ENCODE measurements around the gene CDT1. TPM values are rescaled to one million over a fixed set of nuclear protein-coding genes. Genes with fewer than 3 reads are reported as not detected.

Gene CDT1
- total and polyA plus RNA-seq, 2 donors (not counting 1 experiment from before 2014, with no cell fraction given) = 1.3 to 3.6 TPM

DNA sequence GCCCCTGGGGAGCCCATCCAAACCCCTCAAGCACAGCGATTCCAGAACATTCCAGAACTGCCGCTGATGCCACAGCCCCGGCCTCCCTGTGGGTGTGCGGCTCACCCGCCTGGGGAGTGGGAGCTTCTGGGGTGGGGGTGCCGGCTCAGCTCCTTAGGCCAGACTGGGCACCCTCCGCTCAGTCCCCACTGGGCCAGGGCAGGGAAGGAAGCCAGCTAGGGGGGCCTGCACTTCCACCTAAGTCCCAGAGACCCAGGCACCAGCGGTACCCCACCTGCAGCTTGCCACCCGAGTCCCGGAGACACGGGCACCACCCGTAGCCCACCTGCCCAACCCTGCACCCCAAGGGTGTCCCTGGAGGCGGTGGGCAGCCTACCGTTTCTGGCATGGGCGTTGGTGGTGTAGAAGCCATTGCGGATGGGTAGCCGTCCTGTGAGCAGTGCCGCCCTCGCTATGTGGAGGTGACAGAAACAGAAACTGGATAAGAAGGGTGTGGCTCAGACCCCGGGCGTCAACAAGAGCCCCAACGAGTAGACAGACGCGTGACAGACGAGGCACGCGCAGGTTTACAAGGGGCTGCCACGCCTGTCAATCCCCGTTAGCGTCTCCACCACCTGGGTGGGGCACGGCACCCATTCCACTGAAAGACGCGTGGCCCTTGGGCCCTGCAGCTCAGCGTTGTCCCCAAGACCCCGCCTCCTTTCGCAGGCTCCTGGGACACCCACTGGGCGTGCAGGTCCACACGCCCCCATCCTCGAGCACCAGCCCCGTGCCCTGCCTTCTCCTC, 38.1 kb downstream of the CDT1 start:
- H3K4me1 ChIP-seq (ENCODE audit: control insufficient read depth, extremely low read depth, insufficient read depth, low read length) = no peaks in the 10 kb centered on the region
- no peak overlapping the region for H3K27ac ChIP-seq (ENCODE audit: insufficient read depth, low read length)
- H3K9me3 ChIP-seq (ENCODE audit: control insufficient read depth, insufficient read depth, low read depth, low read length) = no peaks in the 10 kb centered on the region
- no peak overlapping the region for H3K9ac ChIP-seq (ENCODE audit: insufficient read depth, low read length)
- H3K79me2 ChIP-seq (ENCODE audit: control insufficient read depth, insufficient read depth, low read length) = no peaks in the 10 kb centered on the region
- TF ChIP-seq EZH2 (IDR thresholded peaks at IDR 0.05; ENCODE audit: low read length, missing control alignments) = no peak
- DNase-seq (ENCODE audit: low read depth in 2 of 2) = no peak
- no peaks in the 10 kb centered on the region for H4K20me1 ChIP-seq (ENCODE audit: control insufficient read depth, extremely low read depth, insufficient read depth, low read length)
- no peak overlapping the region for H3K4me3 ChIP-seq (replicated peaks in 1 of 4; ENCODE audit: control extremely low read depth in 1 of 4, insufficient read depth in 1 of 4, low read depth in 3 of 4, low read length in 4 of 4)
- no peaks in the 10 kb centered on the region for H3K27me3 ChIP-seq (ENCODE audit: control insufficient read depth, insufficient read depth, low read length)
- H3K36me3 ChIP-seq (ENCODE audit: control insufficient read depth, insufficient read depth, low read length) = peaks cover 7% of the 10 kb centered on the region
- H2AFZ ChIP-seq (ENCODE audit: low read length) = no peak overlapping the region
- H3K4me2 ChIP-seq (ENCODE audit: extremely low read depth, insufficient read depth, low read length) = no peak overlapping the region

DNA sequence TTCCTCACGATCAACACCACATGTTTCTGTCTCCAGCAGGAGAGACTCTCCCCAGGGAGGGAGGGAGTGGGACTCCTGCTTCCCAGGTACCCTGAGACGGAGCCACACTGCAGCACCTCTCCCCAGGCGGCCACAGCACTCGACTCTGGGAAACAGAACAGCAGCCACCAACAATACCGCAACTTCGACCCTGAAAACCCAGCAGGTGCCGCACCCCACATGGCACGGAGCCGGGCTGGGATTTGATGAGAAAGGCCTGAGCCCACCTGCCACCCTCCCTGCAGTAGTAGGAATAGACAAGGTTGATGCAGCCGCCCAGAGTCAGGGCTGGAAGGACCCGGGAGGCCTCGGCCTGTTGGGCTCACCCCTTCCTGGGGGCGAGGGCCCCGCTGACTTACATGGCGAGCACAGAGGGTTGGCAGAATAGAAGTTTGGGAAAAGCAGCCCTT, 38.7 kb downstream of the CDT1 start:
- peaks cover 7% of the 10 kb centered on the region for H3K36me3 ChIP-seq (ENCODE audit: control insufficient read depth, insufficient read depth, low read length)
- no peak overlapping the region for H3K4me2 ChIP-seq (ENCODE audit: extremely low read depth, insufficient read depth, low read length)
- no peaks in the 10 kb centered on the region for H3K27me3 ChIP-seq (ENCODE audit: control insufficient read depth, insufficient read depth, low read length)
- no peaks in the 10 kb centered on the region for H3K4me1 ChIP-seq (ENCODE audit: control insufficient read depth, extremely low read depth, insufficient read depth, low read length)
- no peak overlapping the region for H3K27ac ChIP-seq (ENCODE audit: insufficient read depth, low read length)
- DNase-seq (ENCODE audit: low read depth in 2 of 2) = no peak
- H2AFZ ChIP-seq (ENCODE audit: low read length) = no peak overlapping the region
- no peaks in the 10 kb centered on the region for H4K20me1 ChIP-seq (ENCODE audit: control insufficient read depth, extremely low read depth, insufficient read depth, low read length)
- no peaks in the 10 kb centered on the region for H3K79me2 ChIP-seq (ENCODE audit: control insufficient read depth, insufficient read depth, low read length)
- H3K4me3 ChIP-seq (replicated peaks in 1 of 4; ENCODE audit: control extremely low read depth in 1 of 4, insufficient read depth in 1 of 4, low read depth in 3 of 4, low read length in 4 of 4) = no peak overlapping the region
- H3K9me3 ChIP-seq (ENCODE audit: control insufficient read depth, insufficient read depth, low read depth, low read length) = no peaks in the 10 kb centered on the region
- no peak overlapping the region for H3K9ac ChIP-seq (ENCODE audit: insufficient read depth, low read length)
- TF ChIP-seq EZH2 (IDR thresholded peaks at IDR 0.05; ENCODE audit: low read length, missing control alignments) = no peak
- TF ChIP-seq, protein P1, sequence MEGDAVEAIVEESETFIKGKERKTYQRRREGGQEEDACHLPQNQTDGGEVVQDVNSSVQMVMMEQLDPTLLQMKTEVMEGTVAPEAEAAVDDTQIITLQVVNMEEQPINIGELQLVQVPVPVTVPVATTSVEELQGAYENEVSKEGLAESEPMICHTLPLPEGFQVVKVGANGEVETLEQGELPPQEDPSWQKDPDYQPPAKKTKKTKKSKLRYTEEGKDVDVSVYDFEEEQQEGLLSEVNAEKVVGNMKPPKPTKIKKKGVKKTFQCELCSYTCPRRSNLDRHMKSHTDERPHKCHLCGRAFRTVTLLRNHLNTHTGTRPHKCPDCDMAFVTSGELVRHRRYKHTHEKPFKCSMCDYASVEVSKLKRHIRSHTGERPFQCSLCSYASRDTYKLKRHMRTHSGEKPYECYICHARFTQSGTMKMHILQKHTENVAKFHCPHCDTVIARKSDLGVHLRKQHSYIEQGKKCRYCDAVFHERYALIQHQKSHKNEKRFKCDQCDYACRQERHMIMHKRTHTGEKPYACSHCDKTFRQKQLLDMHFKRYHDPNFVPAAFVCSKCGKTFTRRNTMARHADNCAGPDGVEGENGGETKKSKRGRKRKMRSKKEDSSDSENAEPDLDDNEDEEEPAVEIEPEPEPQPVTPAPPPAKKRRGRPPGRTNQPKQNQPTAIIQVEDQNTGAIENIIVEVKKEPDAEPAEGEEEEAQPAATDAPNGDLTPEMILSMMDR (conservative IDR thresholded peaks at IDR 0.05 in 1 of 2, IDR thresholded peaks at IDR 0.05 in 1 of 2; ENCODE audit: low read depth in 1 of 2, low read length in 2 of 2) = no peak

DNA sequence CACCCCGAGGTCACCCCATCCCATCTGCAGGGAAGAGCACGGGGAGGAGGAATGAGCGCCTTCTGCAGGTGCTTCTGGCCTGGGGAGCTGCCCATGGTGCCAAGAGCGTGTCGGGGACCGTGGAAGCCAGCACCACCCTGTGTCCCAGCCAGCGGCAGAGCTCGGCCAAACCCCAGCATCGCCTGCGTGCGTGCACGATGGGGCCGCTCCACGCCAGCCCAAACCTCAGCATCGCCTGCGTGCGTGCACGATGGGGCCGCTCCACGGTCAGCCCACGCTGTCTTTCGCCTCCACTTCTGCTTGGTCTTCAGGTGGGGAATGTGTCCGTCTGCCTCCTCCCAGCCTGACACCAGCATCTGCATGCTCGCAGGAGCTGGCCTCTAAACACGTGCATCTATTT, 39.2 kb downstream of the CDT1 start:
- no peak overlapping the region for H3K9ac ChIP-seq (ENCODE audit: insufficient read depth, low read length)
- H3K9me3 ChIP-seq (ENCODE audit: control insufficient read depth, insufficient read depth, low read depth, low read length) = no peaks in the 10 kb centered on the region
- H3K36me3 ChIP-seq (ENCODE audit: control insufficient read depth, insufficient read depth, low read length) = peaks cover 3% of the 10 kb centered on the region
- no peak for TF ChIP-seq EZH2 (IDR thresholded peaks at IDR 0.05; ENCODE audit: low read length, missing control alignments)
- TF ChIP-seq, protein P1 (conservative IDR thresholded peaks at IDR 0.05 in 1 of 2, IDR thresholded peaks at IDR 0.05 in 1 of 2; ENCODE audit: low read depth in 1 of 2, low read length in 2 of 2) = no peak
- H3K4me3 ChIP-seq (replicated peaks in 1 of 4; ENCODE audit: control extremely low read depth in 1 of 4, insufficient read depth in 1 of 4, low read depth in 3 of 4, low read length in 4 of 4) = no peak overlapping the region
- no peaks in the 10 kb centered on the region for H3K79me2 ChIP-seq (ENCODE audit: control insufficient read depth, insufficient read depth, low read length)
- H2AFZ ChIP-seq (ENCODE audit: low read length) = no peak overlapping the region
- no peak overlapping the region for H3K27ac ChIP-seq (ENCODE audit: insufficient read depth, low read length)
- H3K4me2 ChIP-seq (ENCODE audit: extremely low read depth, insufficient read depth, low read length) = no peak overlapping the region
- H4K20me1 ChIP-seq (ENCODE audit: control insufficient read depth, extremely low read depth, insufficient read depth, low read length) = no peaks in the 10 kb centered on the region
- no peaks in the 10 kb centered on the region for H3K27me3 ChIP-seq (ENCODE audit: control insufficient read depth, insufficient read depth, low read length)
- no peaks in the 10 kb centered on the region for H3K4me1 ChIP-seq (ENCODE audit: control insufficient read depth, extremely low read depth, insufficient read depth, low read length)
- no peak for DNase-seq (ENCODE audit: low read depth in 2 of 2)
